Measurements from ENCODE around the gene NDUFA9. TPM values are rescaled to one million over a fixed set of nuclear protein-coding genes. Genes with fewer than 3 reads are reported as not detected.

NDUFA9 gene
- total and polyA plus RNA-seq, 2 of the 13 experiments (the other 11 are each of a cell fraction or from before 2014, with no cell fraction given) = 68.0 to 150 TPM

- no peak for TF ChIP-seq TBL1XR1 (IDR thresholded peaks at IDR 0.05; ENCODE audit: borderline replicate concordance, low read length, partially characterized antibody)
- TF ChIP-seq NR2F2 (IDR thresholded peaks at IDR 0.05; ENCODE audit: borderline replicate concordance, low read depth) = no peak
- peak; percentile 82; the same call in 1 of the 2 replicates for TF ChIP-seq ZZZ3 (CRISPR knock-in tag; IDR thresholded peaks at IDR 0.05; ENCODE audit: borderline replicate concordance)
- TF ChIP-seq, protein P1, sequence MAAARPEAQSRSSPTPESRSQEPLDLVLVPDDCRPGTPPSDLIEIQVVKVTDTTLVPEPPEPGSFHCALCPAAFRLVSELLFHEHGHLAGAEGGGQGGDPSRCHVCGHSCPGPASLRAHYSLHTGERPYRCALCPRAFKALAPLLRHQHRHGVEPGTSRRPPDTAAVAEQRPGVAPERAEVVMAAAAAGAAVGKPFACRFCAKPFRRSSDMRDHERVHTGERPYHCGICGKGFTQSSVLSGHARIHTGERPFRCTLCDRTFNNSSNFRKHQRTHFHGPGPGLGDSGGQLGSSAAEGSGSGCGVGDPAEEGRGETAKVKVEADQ (CRISPR knock-in tag; IDR thresholded peaks at IDR 0.05; ENCODE audit: borderline replicate concordance) = no peak
- peak; percentile 88; the same call in 1 of the 2 replicates for TF ChIP-seq SPEN (CRISPR knock-in tag; IDR thresholded peaks at IDR 0.05; ENCODE audit: low read depth)
- 0 out of 2 replicates have a peak, but pooled peaks have one; percentile 26 for TF ChIP-seq ATF5 (CRISPR knock-in tag; IDR thresholded peaks at IDR 0.05; ENCODE audit: low read depth)
- TF ChIP-seq THRA (CRISPR knock-in tag; IDR thresholded peaks at IDR 0.05; ENCODE audit: borderline replicate concordance) = peak; percentile 44; the same call in 1 of the 2 replicates
- TF ChIP-seq ZNF564 (CRISPR knock-in tag; IDR thresholded peaks at IDR 0.05) = 0 out of 2 replicates have a peak, but pooled peaks have one; percentile 46
- TF ChIP-seq ZNF746 (CRISPR knock-in tag; IDR thresholded peaks at IDR 0.05) = peak; percentile 38; the same call in 1 of the 2 replicates
- TF ChIP-seq THAP9 (CRISPR knock-in tag; IDR thresholded peaks at IDR 0.05; ENCODE audit: borderline replicate concordance) = peak; percentile 73; the same call in 1 of the 2 replicates
- TF ChIP-seq, protein P2, sequence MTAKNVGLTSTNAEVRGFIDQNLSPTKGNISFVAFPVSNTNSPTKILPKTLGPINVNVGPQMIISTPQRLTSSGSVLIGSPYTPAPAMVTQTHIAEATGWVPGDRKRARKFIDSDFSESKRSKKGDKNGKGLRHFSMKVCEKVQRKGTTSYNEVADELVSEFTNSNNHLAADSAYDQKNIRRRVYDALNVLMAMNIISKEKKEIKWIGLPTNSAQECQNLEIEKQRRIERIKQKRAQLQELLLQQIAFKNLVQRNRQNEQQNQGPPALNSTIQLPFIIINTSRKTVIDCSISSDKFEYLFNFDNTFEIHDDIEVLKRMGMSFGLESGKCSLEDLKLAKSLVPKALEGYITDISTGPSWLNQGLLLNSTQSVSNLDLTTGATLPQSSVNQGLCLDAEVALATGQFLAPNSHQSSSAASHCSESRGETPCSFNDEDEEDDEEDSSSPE (CRISPR knock-in tag; IDR thresholded peaks at IDR 0.05) = peak; percentile 36
- no peak for TF ChIP-seq ZC3H4 (CRISPR knock-in tag; IDR thresholded peaks at IDR 0.05; ENCODE audit: borderline replicate concordance)
- TF ChIP-seq ZNF432 (CRISPR knock-in tag; IDR thresholded peaks at IDR 0.05; ENCODE audit: borderline replicate concordance) = no peak
- no peak; the same call in 1 of the 2 replicates for TF ChIP-seq NFKB2 (CRISPR knock-in tag; IDR thresholded peaks at IDR 0.05; ENCODE audit: borderline replicate concordance)
- no peak for TF ChIP-seq TBX3 (IDR thresholded peaks at IDR 0.05; ENCODE audit: borderline replicate concordance)
- TF ChIP-seq TAF1 (CRISPR knock-in tag; IDR thresholded peaks at IDR 0.05) = peak; percentile 85
- peak; percentile 43; the same call in 1 of the 2 replicates for TF ChIP-seq MEF2D (CRISPR knock-in tag; IDR thresholded peaks at IDR 0.05)
- TF ChIP-seq WIZ (CRISPR knock-in tag; IDR thresholded peaks at IDR 0.05) = 0 out of 2 replicates have a peak, but pooled peaks have one; percentile 18
Observed at GRCh38 chr12:4648501-4649357, at the start of gene NDUFA9, which contains the start of gene AKAP3 (continued).
